IMR-90 (cell line): ENCODE measurements around the gene ZNF783. TPM values are rescaled to one million over a fixed set of nuclear protein-coding genes. Genes with fewer than 3 reads are reported as not detected.
A peak's percentile ranks its signal among the peaks of the same experiment; 100 is the strongest.

Experiments used
- ATAC-seq: fragments of 200-7000 bp; cut with Tn5 transposase; 2 replicates; pipeline ENCODE4 v1.9.1; 2020; ENCODE audit warnings: low read depth, mild to moderate bottlenecking, moderate library complexity
- BruUV-seq: library from RNA; stranded (reverse); fragments of 400-500 nt; replicated peaks from 2 replicates; lab custom pipeline; 2021; lab: Mats Ljungman, UMichigan
- CTCF ChIA-PET: fragments of 300-600 bp; formaldehyde crosslinking; extraction: SDS; loops from one replicate; lab custom pipeline; 2021; ENCODE audit warnings: antibody characterized with exemption; lab: Yijun Ruan, JAX
- POLR2A ChIA-PET: fragments of 300-600 bp; sonication (Branson Sonifier 250); formaldehyde crosslinking; loops from one replicate; lab custom pipeline; 2022; ENCODE audit warnings: antibody characterized with exemption; ENCODE audit not compliant: unreplicated experiment; lab: Charles Lee
- DNase-seq: peaks from one replicate; pipeline ENCODE4 v3.0.0; 2013
- H2AFZ ChIP-seq: replicated peaks from 2 replicates; pipeline ENCODE3; 2013; ENCODE audit warnings: low read length, mild to moderate bottlenecking; ENCODE audit not compliant: poor library complexity
- H2AK5ac ChIP-seq: 2 replicates; pipeline ENCODE4 v1.6.1; 2013; ENCODE audit warnings: low read depth, low read length, inconsistent platforms
- H2AK9ac ChIP-seq: replicated peaks from 2 replicates; pipeline ENCODE3; 2013; ENCODE audit warnings: mild to moderate bottlenecking, low read depth, low read length, moderate library complexity; ENCODE audit not compliant: poor library complexity
- H2BK120ac ChIP-seq: 2 replicates; pipeline ENCODE4 v1.6.1; 2013; ENCODE audit warnings: low read depth, low read length, inconsistent platforms
- H2BK15ac ChIP-seq: 3 replicates; pipeline ENCODE4 v1.6.1; 2013; ENCODE audit warnings: low read depth, low read length, inconsistent platforms
- H2BK20ac ChIP-seq: 2 replicates; pipeline ENCODE4 v1.6.1; 2013; ENCODE audit warnings: low read depth, mild to moderate bottlenecking, inconsistent platforms, low read length, moderate library complexity
- H2BK5ac ChIP-seq: 2 replicates; pipeline ENCODE4 v1.6.1; 2013; ENCODE audit warnings: mild to moderate bottlenecking, low read depth, low read length, inconsistent platforms; ENCODE audit not compliant: poor library complexity, severe bottlenecking
- H3K14ac ChIP-seq: replicated peaks from 2 replicates; pipeline ENCODE4 v1.6.1; 2013; ENCODE audit warnings: low read depth, low read length, inconsistent platforms
- H3K18ac ChIP-seq: 2 replicates; pipeline ENCODE4 v1.6.1; 2013; ENCODE audit warnings: low read depth, low read length, control low read depth
- H3K23ac ChIP-seq: 2 replicates; pipeline ENCODE4 v1.6.1; 2013; ENCODE audit warnings: low read depth, low read length, inconsistent platforms
- H3K27ac ChIP-seq: 2 replicates; pipeline ENCODE4 v1.5.1; 2013; ENCODE audit warnings: mild to moderate bottlenecking, control low read depth, low read length; ENCODE audit not compliant: insufficient read depth
- H3K27me3 ChIP-seq: 2 replicates; pipeline ENCODE4 v1.6.1; 2013; ENCODE audit warnings: low read length; ENCODE audit not compliant: control insufficient read depth, insufficient read depth
- H3K36me3 ChIP-seq: 2 replicates; pipeline ENCODE4 v1.6.1; 2013; ENCODE audit warnings: low read length, mixed read lengths; ENCODE audit not compliant: control insufficient read depth, insufficient read depth
- H3K4ac ChIP-seq: 2 replicates; pipeline ENCODE4 v1.6.1; 2013; ENCODE audit warnings: low read depth, low read length, inconsistent platforms
- H3K4me1 ChIP-seq: 2 replicates; pipeline ENCODE4 v1.6.1; 2013; ENCODE audit warnings: low read length, mixed read lengths; ENCODE audit not compliant: control insufficient read depth, insufficient read depth
- H3K4me2 ChIP-seq: 2 replicates; pipeline ENCODE4 v1.6.1; 2013; ENCODE audit warnings: low read depth, mild to moderate bottlenecking, control low read depth, low read length, moderate library complexity
- H3K4me3 ChIP-seq: 2 replicates; pipeline ENCODE4 v1.5.1; 2013; ENCODE audit warnings: low read depth, mild to moderate bottlenecking, control low read depth, low read length, moderate library complexity; ENCODE audit not compliant: insufficient read depth
- H3K56ac ChIP-seq: 2 replicates; pipeline ENCODE4 v1.6.1; 2013; ENCODE audit warnings: low read length, inconsistent platforms; ENCODE audit not compliant: insufficient read depth; ENCODE audit errors: extremely low read depth
- H3K79me1 ChIP-seq, 2 experiments: 2 replicates each; pipeline ENCODE4 v1.6.1; 2013; ENCODE audit warnings: low read length in 2 of 2, inconsistent platforms in 1 of 2, low read depth in 1 of 2
- H3K9ac ChIP-seq: 2 replicates; pipeline ENCODE4 v1.6.1; 2013; ENCODE audit warnings: low read depth, low read length, control low read depth
- H3K9me1 ChIP-seq: 2 replicates; pipeline ENCODE4 v1.6.1; 2013; ENCODE audit warnings: low read length, inconsistent platforms; ENCODE audit not compliant: insufficient read depth
- H3K9me3 ChIP-seq: 2 replicates; pipeline ENCODE4 v1.6.1; 2013; ENCODE audit warnings: low read length; ENCODE audit not compliant: control insufficient read depth, insufficient read depth
- H4K20me1 ChIP-seq: 2 replicates; pipeline ENCODE4 v1.6.1; 2013; ENCODE audit warnings: low read length, inconsistent platforms; ENCODE audit not compliant: insufficient read depth
- H4K5ac ChIP-seq: 2 replicates; pipeline ENCODE4 v1.6.1; 2013; ENCODE audit warnings: mild to moderate bottlenecking, low read depth, low read length, control low read depth
- H4K8ac ChIP-seq, 2 experiments: 2 replicates each; pipeline ENCODE4 v1.6.1; 2013; ENCODE audit warnings: low read depth in 2 of 2, low read length in 2 of 2, control low read depth in 1 of 2, inconsistent platforms in 1 of 2
- H4K91ac ChIP-seq: 2 replicates; pipeline ENCODE4 v1.6.1; 2013; ENCODE audit warnings: low read depth, low read length, inconsistent platforms; ENCODE audit not compliant: insufficient read depth
- BHLHE40 ChIP-seq: fragments of 150-350 bp; IDR thresholded peaks from 2 replicates; pipeline ENCODE4 v1.6.1; 2016; ENCODE audit warnings: mild to moderate bottlenecking, low read depth, low read length
- CEBPB ChIP-seq: IDR thresholded peaks from 2 replicates; pipeline ENCODE4 v1.6.1; 2012; ENCODE audit warnings: low read depth, low read length, improper control_type of control experiment
- CHD1 ChIP-seq: IDR thresholded peaks from 2 replicates; pipeline ENCODE4 v1.6.1; 2012; ENCODE audit warnings: low read depth, low read length, improper control_type of control experiment
- ELK1 ChIP-seq: fragments of 150-350 bp; IDR thresholded peaks from 2 replicates; pipeline ENCODE4 v1.6.1; 2016; ENCODE audit warnings: low read depth, mild to moderate bottlenecking, low read length, moderate library complexity, borderline replicate concordance
- FOS ChIP-seq: fragments of 150-350 bp; IDR thresholded peaks from 2 replicates; pipeline ENCODE4 v1.6.1; 2016; ENCODE audit warnings: low read depth, low read length
- MXI1 ChIP-seq: IDR thresholded peaks from 2 replicates; pipeline ENCODE4 v1.6.1; 2012; ENCODE audit warnings: low read depth, mild to moderate bottlenecking, low read length, moderate library complexity, borderline replicate concordance
- NFE2L2 ChIP-seq: fragments of 150-350 bp; IDR thresholded peaks from 2 replicates; pipeline ENCODE4 v1.6.1; 2016; ENCODE audit warnings: low read depth, mild to moderate bottlenecking, low read length
- POLR2A ChIP-seq: IDR thresholded peaks from 2 replicates; pipeline ENCODE4 v1.6.1; 2012; ENCODE audit warnings: mild to moderate bottlenecking, low read depth, low read length
- RCOR1 ChIP-seq: IDR thresholded peaks from 2 replicates; pipeline ENCODE4 v1.6.1; 2012; ENCODE audit warnings: mild to moderate bottlenecking, low read length, improper control_type of control experiment; ENCODE audit not compliant: insufficient replicate concordance
- RFX5 ChIP-seq: IDR thresholded peaks from 2 replicates; pipeline ENCODE4 v1.8.0; 2012; ENCODE audit warnings: low read depth, mild to moderate bottlenecking, low read length, moderate library complexity
- SMC3 ChIP-seq: fragments of 150-350 bp; IDR thresholded peaks from 2 replicates; pipeline ENCODE4 v1.6.1; 2016; ENCODE audit warnings: low read depth, mild to moderate bottlenecking, antibody characterized with exemption, low read length, moderate library complexity
- USF2 ChIP-seq: fragments of 150-350 bp; IDR thresholded peaks from 2 replicates; pipeline ENCODE4 v1.6.1; 2017; ENCODE audit warnings: mild to moderate bottlenecking, antibody characterized with exemption, low read length, low read depth
- WGBS, 2 experiments: methylation state at CpG; one replicate each; pipeline versions ENCODE4 v1.1.5 to v1.1.7; 2013; ENCODE audit warnings: missing lambda C conversion rate in 2 of 2; ENCODE audit not compliant: insufficient read length in 1 of 2; ENCODE audit errors: extremely low coverage in 2 of 2; 5-methylcytosine and 5-hydroxymethylcytosine counted together
- dilution Hi-C: fragments of 300-500 bp; cut with HindIII; formaldehyde crosslinking; loops from one replicate; pipeline ENCODE4 v1.14.3; 2018; ENCODE audit warnings: low sequenced_read_pairs; ENCODE audit not compliant: unreplicated experiment
- in situ Hi-C: fragments of 300-500 bp; cut with MboI; formaldehyde crosslinking; loops from 3 replicates; pipeline ENCODE4 v1.14.3; 2019; ENCODE audit warnings: low sequenced_read_pairs, inconsistent platforms, mixed read lengths
- intact Hi-C: fragments of 100-400 bp; cut with micrococcal nuclease; formaldehyde crosslinking; loops from 2 replicates; pipeline ENCODE4 v1.10.0; 2022
- polyA plus RNA-seq, 3 experiments: library from polyadenylated mRNA; depleted of rRNA; stranded (reverse); fragments of >200 nt; gene quantifications; 2 replicates each; pipeline ENCODE4 v1.2.3, GENCODE V29; 2012; ENCODE audit warnings: low replicate concordance in 1 of 3
- total RNA-seq: library from RNA; depleted of rRNA; stranded (reverse); fragments of >200 nt; gene quantifications from 2 replicates; pipeline ENCODE4 v1.2.3, GENCODE V29; 2012
- TF ChIP-seq, protein P1 (sequence below): conservative IDR thresholded peaks from 2 replicates; pipeline ENCODE4 v1.5.1; 2012; ENCODE audit warnings: mild to moderate bottlenecking, low read depth, low read length, improper control_type of control experiment

Gene ZNF783
- total and polyA plus RNA-seq, 2 of the 4 experiments (the other 2 are of a cell fraction) = 2.3 to 7.2 TPM

DNA sequence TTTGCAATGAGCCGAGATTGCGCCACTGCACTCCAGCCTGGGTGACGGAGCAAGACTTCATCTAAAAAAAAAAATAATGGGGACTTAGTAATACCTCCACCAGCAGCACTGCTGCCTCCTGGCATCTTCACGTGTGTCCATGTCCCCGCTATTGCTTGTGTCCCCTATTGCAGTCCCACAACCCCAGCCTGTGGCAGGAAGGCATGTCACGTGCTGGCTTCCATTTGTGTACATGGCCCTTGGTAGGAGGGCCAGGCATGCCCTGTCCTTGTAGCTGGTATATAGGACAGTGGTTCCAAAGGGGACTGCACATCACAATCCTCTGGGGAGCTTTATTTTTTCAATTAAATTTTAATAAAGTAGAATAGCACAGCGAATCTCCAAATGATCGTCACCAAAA is 5.7 kb downstream of the ZNF783 start:
- Histone ChIP-seq H2AK9ac (no peak overlapping the region), H2BK15ac (no peak overlapping the region), H3K4me2 (no peak overlapping the region), H3K14ac (no peak overlapping the region), H3K79me1 (peaks cover 19 to 22% of the 10 kb centered on the region in 2 experiments), H2AFZ (peak overlapping the region; percentile 43), H4K91ac (no peak overlapping the region), H3K27ac (no peak overlapping the region), H4K5ac (no peak overlapping the region), H4K8ac (no peak overlapping the region), H2AK5ac (no peak overlapping the region), H3K9ac (no peak overlapping the region), H2BK20ac (no peak overlapping the region), H2BK120ac (no peak overlapping the region), H3K9me1 (no peaks in the 10 kb centered on the region; the same call in 1 of the 2 replicates), H3K18ac (no peak overlapping the region), H3K4ac (no peak overlapping the region), H4K20me1 (no peaks in the 10 kb centered on the region), H3K4me1 (0 out of 2 replicates have a peak, but pooled peaks cover 2% of the 10 kb centered on the region), H3K36me3 (peaks cover 30% of the 10 kb centered on the region), H2BK5ac (no peak overlapping the region), H3K27me3 (no peaks in the 10 kb centered on the region), H3K4me3 (no peak overlapping the region), H3K56ac (no peak overlapping the region), H3K23ac (no peak overlapping the region), H3K9me3 (no peaks in the 10 kb centered on the region)
- DNase-seq (no peak), ATAC-seq (no peak)
- 100% methylated on average over 2 of the region's 8 CpGs; no CpG with 5 or more reads in 1 of the 2 experiments for WGBS, 2 experiments
- TF ChIP-seq MXI1 (no peak), BHLHE40 (no peak), ELK1 (no peak), CEBPB (no peak), RCOR1 (no peak), POLR2A (no peak), FOS (no peak), USF2 (no peak), NFE2L2 (no peak), SMC3 (no peak), CHD1 (no peak), RFX5 (no peak)
- TF ChIP-seq, protein P1, sequence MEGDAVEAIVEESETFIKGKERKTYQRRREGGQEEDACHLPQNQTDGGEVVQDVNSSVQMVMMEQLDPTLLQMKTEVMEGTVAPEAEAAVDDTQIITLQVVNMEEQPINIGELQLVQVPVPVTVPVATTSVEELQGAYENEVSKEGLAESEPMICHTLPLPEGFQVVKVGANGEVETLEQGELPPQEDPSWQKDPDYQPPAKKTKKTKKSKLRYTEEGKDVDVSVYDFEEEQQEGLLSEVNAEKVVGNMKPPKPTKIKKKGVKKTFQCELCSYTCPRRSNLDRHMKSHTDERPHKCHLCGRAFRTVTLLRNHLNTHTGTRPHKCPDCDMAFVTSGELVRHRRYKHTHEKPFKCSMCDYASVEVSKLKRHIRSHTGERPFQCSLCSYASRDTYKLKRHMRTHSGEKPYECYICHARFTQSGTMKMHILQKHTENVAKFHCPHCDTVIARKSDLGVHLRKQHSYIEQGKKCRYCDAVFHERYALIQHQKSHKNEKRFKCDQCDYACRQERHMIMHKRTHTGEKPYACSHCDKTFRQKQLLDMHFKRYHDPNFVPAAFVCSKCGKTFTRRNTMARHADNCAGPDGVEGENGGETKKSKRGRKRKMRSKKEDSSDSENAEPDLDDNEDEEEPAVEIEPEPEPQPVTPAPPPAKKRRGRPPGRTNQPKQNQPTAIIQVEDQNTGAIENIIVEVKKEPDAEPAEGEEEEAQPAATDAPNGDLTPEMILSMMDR = no peak
- CTCF ChIA-PET = no interaction called here
- in situ Hi-C loops = no loop called here
- POLR2A ChIA-PET = no interaction called here
- intact Hi-C loops = no loop called here
- BruUV-seq = no TSS peak
- dilution Hi-C loops = no loop called here
